K562 (cell line): ENCODE measurements around the gene C1orf21. TPM values are rescaled to one million over a fixed set of nuclear protein-coding genes. Genes with fewer than 3 reads are reported as not detected.

Source experiments
- ATAC-seq: fragments of 200-7000 bp; cut with Tn5 transposase; 3 replicates; pipeline ENCODE4 v1.9.1; 2020; ENCODE audit warnings: moderate library complexity
- BruUV-seq: library from RNA; stranded (reverse); fragments of 400-500 nt; replicated peaks from 2 replicates; lab custom pipeline; 2021; lab: Mats Ljungman, UMichigan
- CTCF ChIA-PET: fragments of 300-600 bp; formaldehyde crosslinking; extraction: SDS; loops from one replicate; lab custom pipeline; 2021; ENCODE audit warnings: low intra/inter-chr PET ratio; lab: Yijun Ruan, JAX
- POLR2A ChIA-PET: fragments of 300-600, 350-650 bp; sonication (Branson Sonifier 250); formaldehyde crosslinking; extraction: SDS; loops from one replicate; lab custom pipeline; 2021; ENCODE audit warnings: antibody characterized with exemption, inconsistent platforms; lab: Yijun Ruan, JAX
- DNase-seq, 4 experiments: peaks; one replicate each; pipeline versions ENCODE4 v3.0.0 to v3.0.0-alpha.2; 2011 to 2018; ENCODE audit warnings: low spot score in 3 of 4, mixed read lengths in 3 of 4; ENCODE audit errors: extremely low read depth in 1 of 4
- FAIRE-seq: peaks from 2 replicates; lab custom pipeline; 2011; peaks lifted over from hg19 to GRCh38; lab: Jason Lieb, UNC
- H2AFZ ChIP-seq: 2 replicates; pipeline ENCODE4 v1.6.0; 2011; ENCODE audit warnings: low read depth, low read length, control low read depth, inconsistent platforms
- H3K27ac ChIP-seq: fragments of 200-600 bp; 3 replicates; pipeline ENCODE4 v1.8.0; 2011; ENCODE audit warnings: low read depth, mild to moderate bottlenecking, control low read depth, inconsistent platforms, low read length, moderate library complexity, mixed read lengths; ENCODE audit errors: extremely low read depth
- H3K27me3 ChIP-seq, 2 experiments: fragments of 300-600 bp in 1 of 2; 2 replicates in 1 of 2; 3 replicates in 1 of 2; pipeline versions ENCODE4 v1.6.0 to v1.8.0; 2011; ENCODE audit warnings: inconsistent platforms in 2 of 2, low read length in 2 of 2, mild to moderate bottlenecking in 1 of 2, mixed read lengths in 1 of 2, moderate library complexity in 1 of 2; ENCODE audit not compliant: control insufficient read depth in 2 of 2, insufficient read depth in 2 of 2
- H3K36me3 ChIP-seq: fragments of 300-600 bp; 3 replicates; pipeline ENCODE4 v1.8.0; 2011; ENCODE audit warnings: mild to moderate bottlenecking, low read length, inconsistent platforms; ENCODE audit not compliant: control insufficient read depth, insufficient read depth
- H3K4me1 ChIP-seq, 2 experiments: fragments of 200-600 bp in 1 of 2; replicated peaks in 1 of 2; 2 replicates in 1 of 2; 3 replicates in 1 of 2; pipeline versions ENCODE4 v1.5.1 to v1.8.0; 2011; ENCODE audit warnings: inconsistent platforms in 2 of 2, low read length in 2 of 2, mild to moderate bottlenecking in 1 of 2, mixed read lengths in 1 of 2, moderate library complexity in 1 of 2; ENCODE audit not compliant: control insufficient read depth in 2 of 2, insufficient read depth in 2 of 2
- H3K4me2 ChIP-seq: 2 replicates; pipeline ENCODE4 v1.6.1; 2011; ENCODE audit warnings: low read length, control low read depth, inconsistent platforms, mixed read lengths; ENCODE audit not compliant: insufficient read depth
- H3K4me3 ChIP-seq: fragments of 200-600 bp; sonication (generic), shearing (Covaris generic); 2 replicates; pipeline ENCODE4 v1.5.1; 2016; ENCODE audit warnings: control low read depth, inconsistent platforms
- H3K79me2 ChIP-seq: fragments of 200-600 bp; 3 replicates; pipeline ENCODE4 v1.8.0; 2011; ENCODE audit warnings: low read length, inconsistent platforms; ENCODE audit not compliant: control insufficient read depth, insufficient read depth
- H3K9ac ChIP-seq, 2 experiments: 2 replicates each; pipeline versions ENCODE4 v1.6.0 to v1.6.1; 2011; ENCODE audit warnings: low read depth in 2 of 2, low read length in 2 of 2, control low read depth in 1 of 2, inconsistent platforms in 1 of 2, mild to moderate bottlenecking in 1 of 2, mixed read lengths in 1 of 2; ENCODE audit not compliant: insufficient read depth in 1 of 2
- H3K9me1 ChIP-seq: one replicate; pipeline ENCODE4 v1.6.0; 2011; ENCODE audit warnings: inconsistent platforms, mild to moderate bottlenecking, low read length, moderate library complexity; ENCODE audit not compliant: control insufficient read depth, insufficient read depth
- H3K9me3 ChIP-seq: replicated peaks from 2 replicates; pipeline ENCODE4 v1.5.1; 2011; ENCODE audit warnings: low read depth, low read length, inconsistent platforms; ENCODE audit not compliant: control insufficient read depth, insufficient read depth
- H4K20me1 ChIP-seq: replicated peaks from 2 replicates; pipeline ENCODE4 v1.6.1; 2011; ENCODE audit warnings: low read length, inconsistent platforms, mixed read lengths; ENCODE audit not compliant: control insufficient read depth, insufficient read depth
- ATF7 ChIP-seq: fragments of 450-650 bp; IDR thresholded peaks from 2 replicates; pipeline ENCODE4 v1.7.1; 2014; ENCODE audit warnings: mild to moderate bottlenecking, moderate library complexity
- BACH1 ChIP-seq: fragments of 200-800 bp; sonication (Bioruptor generic); IDR thresholded peaks from 2 replicates; pipeline ENCODE4 v1.6.1; 2016; ENCODE audit warnings: missing genetic modification characterization, missing compliant biosample characterization
- HLTF ChIP-seq: fragments of 450-650 bp; IDR thresholded peaks from 2 replicates; pipeline ENCODE4 v1.6.1; 2016
- MAFF ChIP-seq: IDR thresholded peaks from 2 replicates; pipeline ENCODE4 v1.6.1; 2012; ENCODE audit warnings: low read length, improper control_type of control experiment
- MYC ChIP-seq, 2 experiments: fragments of 250-450 bp in 1 of 2; sonication (Bioruptor Pico) in 1 of 2; IDR thresholded peaks; 2 replicates each; pipeline versions ENCODE4 v1.5.1 to v1.6.1; 2012 to 2021; ENCODE audit warnings: low read depth in 2 of 2, borderline replicate concordance in 1 of 2, improper control_type of control experiment in 1 of 2, low read length in 1 of 2, mild to moderate bottlenecking in 1 of 2, moderate library complexity in 1 of 2
- NR2F6 ChIP-seq: fragments of 450-650 bp; formaldehyde crosslinking; IDR thresholded peaks from 2 replicates; pipeline ENCODE4 v1.4.0; 2020; ENCODE audit warnings: mild to moderate bottlenecking
- SOX6 ChIP-seq: fragments of 450-650 bp; IDR thresholded peaks from 2 replicates; pipeline ENCODE4 v1.6.1; 2014; ENCODE audit warnings: mild to moderate bottlenecking
- ZNF184 ChIP-seq: sonication (generic); formaldehyde crosslinking; IDR thresholded peaks from 2 replicates; pipeline ENCODE4 v1.5.0; 2020; ENCODE audit warnings: missing genetic modification reagents
- WGBS: fragments of 100-300 bp; shearing (Covaris generic); methylation state at CpG from one replicate; pipeline ENCODE4 v1.1.6; 2016; ENCODE audit warnings: low coverage, mixed read lengths; ENCODE audit not compliant: insufficient coverage; ENCODE audit errors: missing lambda C conversion rate; 5-methylcytosine and 5-hydroxymethylcytosine counted together
- in situ Hi-C: fragments of 300-500 bp; cut with MboI; formaldehyde crosslinking; loops from 4 replicates; pipeline ENCODE4 v1.15.0; 2018; ENCODE audit warnings: inconsistent platforms, mixed read lengths
- intact Hi-C: fragments of 100-400 bp; cut with micrococcal nuclease; formaldehyde crosslinking; loops from 2 replicates; pipeline ENCODE4 v1.14.2; 2022
- polyA plus RNA-seq, 8 experiments: library from polyadenylated mRNA; depleted of rRNA in 4 of 8; stranded (reverse) in 5 of 8; unstranded in 3 of 8; fragments of >200 nt; fragmentation: Nextera tagmentation in 2 of 8; fragmentation: Illumina TruSeq in 1 of 8; extraction: Ambion mirVana in 2 of 8; extraction: Trizol in 1 of 8; gene quantifications; 2 replicates each; pipeline versions ENCODE4 v1.2.1 to v1.2.3, GENCODE V29; 2011 to 2014; ENCODE audit warnings: inconsistent platforms in 1 of 8, missing spikeins in 1 of 8
- total RNA-seq, 7 experiments: library from RNA; depleted of rRNA in 6 of 7; stranded (reverse); fragments of >200 nt in 6 of 7; fragmentation: Illumina TruSeq in 2 of 7; extraction: Trizol in 2 of 7; gene quantifications; 2 replicates each; pipeline versions ENCODE4 v1.2.1 to v1.2.3, GENCODE V29; 2011 to 2021; ENCODE audit warnings: low replicate concordance in 1 of 7
- TF ChIP-seq, protein P1 (sequence below): fragments of 450-650 bp; conservative IDR thresholded peaks from 2 replicates; pipeline ENCODE4 v1.6.1; 2016; ENCODE audit warnings: missing genetic modification characterization, low read depth, mild to moderate bottlenecking, missing compliant biosample characterization, moderate library complexity

Gene C1orf21
- total and polyA plus RNA-seq, 9 of the 15 experiments (the other 6 are each of a cell fraction or from before 2014, with no cell fraction given) = under 0.01 to 0.31 (median 0.07) TPM

DNA sequence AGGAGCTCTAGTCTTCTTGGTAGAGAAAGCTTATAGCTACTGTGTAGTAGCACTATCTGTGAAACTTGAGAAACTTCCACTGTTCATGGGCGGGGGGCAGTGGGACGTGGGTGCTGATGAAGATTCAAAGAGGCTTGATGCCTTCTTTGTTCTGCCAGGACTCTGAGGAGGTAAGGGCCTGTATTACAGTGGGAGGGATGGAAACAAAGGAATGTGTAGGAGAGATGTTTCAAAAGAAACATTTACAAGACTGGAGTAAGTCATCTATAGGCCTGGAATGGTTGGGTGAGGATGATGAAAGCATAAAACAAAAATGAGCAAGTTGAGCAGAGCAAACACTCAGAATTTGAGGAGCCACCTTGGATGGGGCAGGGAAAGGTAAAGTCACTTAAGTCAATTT is 89.4 kb downstream of the C1orf21 start:
- H3K9me1 ChIP-seq = no peaks in the 10 kb centered on the region
- no peaks in the 10 kb centered on the region for H4K20me1 ChIP-seq
- no peaks in the 10 kb centered on the region for H3K36me3 ChIP-seq
- no peak overlapping the region for H3K4me3 ChIP-seq
- BruUV-seq = no TSS peak
- no peaks in the 10 kb centered on the region for H3K4me1 ChIP-seq
- no peak overlapping the region for H2AFZ ChIP-seq
- in situ Hi-C loops = no loop called here
- POLR2A ChIA-PET = interaction anchor here (1.0 to 1.7 kb wide), 3 partner anchors 9 to 23 kb away, joined by 3 to 4 read pairs (median 3); no protein-coding TSS in a partner anchor
- DNase-seq (no peak), FAIRE-seq (no peak), ATAC-seq (no peak)
- no peaks in the 10 kb centered on the region for H3K79me2 ChIP-seq
- H3K27me3 ChIP-seq = peaks cover 3 to 10% of the 10 kb centered on the region in 2 experiments; a peak in 3 of 5 replicates
- TF ChIP-seq BACH1 (tag) (no peak), ATF7 (no peak), SOX6 (no peak), NR2F6 (CRISPR knock-in tag) (no peak), MYC (IDR thresholded peaks at IDR 0.05; ENCODE audit: low read depth, low read length) (no peak), MYC (CRISPR knock-in tag; IDR thresholded peaks at IDR 0.05; ENCODE audit: borderline replicate concordance, low read depth) (no peak), MAFF (no peak), HLTF (no peak), ZNF184 (CRISPR knock-in tag) (no peak)
- TF ChIP-seq, protein P1, sequence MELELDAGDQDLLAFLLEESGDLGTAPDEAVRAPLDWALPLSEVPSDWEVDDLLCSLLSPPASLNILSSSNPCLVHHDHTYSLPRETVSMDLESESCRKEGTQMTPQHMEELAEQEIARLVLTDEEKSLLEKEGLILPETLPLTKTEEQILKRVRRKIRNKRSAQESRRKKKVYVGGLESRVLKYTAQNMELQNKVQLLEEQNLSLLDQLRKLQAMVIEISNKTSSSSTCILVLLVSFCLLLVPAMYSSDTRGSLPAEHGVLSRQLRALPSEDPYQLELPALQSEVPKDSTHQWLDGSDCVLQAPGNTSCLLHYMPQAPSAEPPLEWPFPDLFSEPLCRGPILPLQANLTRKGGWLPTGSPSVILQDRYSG (tag) = no peak
- CTCF ChIA-PET = no interaction called here
- H3K27ac ChIP-seq = no peak overlapping the region
- no peaks in the 10 kb centered on the region for H3K9me3 ChIP-seq
- no peak overlapping the region for H3K9ac ChIP-seq
- no peak overlapping the region for H3K4me2 ChIP-seq
- 7% methylated on average over 2 of the region's 2 CpGs for WGBS
- intact Hi-C loops = no loop called here
